Endothelial cell of hepatic sinusoid (primary cell): ENCODE data around the gene PSAT1.

Experiments
- in situ Hi-C: cut with HindIII; loops from 2 replicates; pipeline ENCODE4 v1.10.0; 2017; ENCODE audit warnings: low sequenced_read_pairs

The PSAT1 gene

DNA sequence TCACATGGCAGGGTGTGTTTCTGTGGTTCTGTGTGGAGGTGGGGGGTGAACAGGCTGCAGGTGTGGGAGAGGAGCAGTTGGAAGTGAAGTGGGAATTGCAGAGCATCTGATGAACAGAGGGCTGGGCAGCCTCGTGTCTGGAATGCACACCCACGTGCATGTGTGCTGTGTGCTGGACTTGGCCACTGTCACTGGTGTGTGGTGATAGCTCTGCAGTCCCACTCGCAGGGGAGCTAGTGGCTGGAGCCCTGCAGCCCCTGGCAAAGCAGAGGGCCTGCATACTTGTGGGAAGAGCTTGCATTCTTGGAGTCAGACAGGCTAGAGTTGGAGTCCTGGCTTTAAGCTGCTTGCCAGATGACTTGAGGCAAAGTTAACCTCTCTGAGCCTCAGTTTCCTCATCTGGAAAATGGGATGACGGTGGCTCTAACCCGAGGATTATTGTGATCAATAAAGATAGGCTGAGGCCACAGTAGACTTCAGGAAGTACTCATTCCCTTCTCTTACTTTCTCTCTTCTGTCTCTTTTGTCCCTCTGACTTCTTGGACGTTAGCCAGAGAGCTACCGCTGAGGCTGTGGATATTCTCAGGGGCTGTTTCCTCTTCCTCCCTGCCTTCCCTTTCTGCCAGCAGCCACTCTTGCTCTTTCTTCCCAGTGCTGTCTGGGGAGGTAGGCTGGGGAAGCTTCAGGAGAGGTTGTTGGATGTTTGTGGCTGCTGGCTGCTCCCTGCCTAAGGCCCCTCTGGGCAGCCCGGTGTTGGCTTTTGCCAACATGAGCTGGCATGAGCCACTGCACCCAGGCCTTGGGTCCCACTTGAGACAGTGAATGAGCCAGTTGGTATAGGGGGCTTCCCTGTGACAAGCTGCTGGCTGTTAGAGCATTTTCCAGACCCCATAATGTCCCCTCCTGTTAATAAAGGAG, 18.3 kb downstream of the PSAT1 start:
- in situ Hi-C loops: no loop called here

DNA sequence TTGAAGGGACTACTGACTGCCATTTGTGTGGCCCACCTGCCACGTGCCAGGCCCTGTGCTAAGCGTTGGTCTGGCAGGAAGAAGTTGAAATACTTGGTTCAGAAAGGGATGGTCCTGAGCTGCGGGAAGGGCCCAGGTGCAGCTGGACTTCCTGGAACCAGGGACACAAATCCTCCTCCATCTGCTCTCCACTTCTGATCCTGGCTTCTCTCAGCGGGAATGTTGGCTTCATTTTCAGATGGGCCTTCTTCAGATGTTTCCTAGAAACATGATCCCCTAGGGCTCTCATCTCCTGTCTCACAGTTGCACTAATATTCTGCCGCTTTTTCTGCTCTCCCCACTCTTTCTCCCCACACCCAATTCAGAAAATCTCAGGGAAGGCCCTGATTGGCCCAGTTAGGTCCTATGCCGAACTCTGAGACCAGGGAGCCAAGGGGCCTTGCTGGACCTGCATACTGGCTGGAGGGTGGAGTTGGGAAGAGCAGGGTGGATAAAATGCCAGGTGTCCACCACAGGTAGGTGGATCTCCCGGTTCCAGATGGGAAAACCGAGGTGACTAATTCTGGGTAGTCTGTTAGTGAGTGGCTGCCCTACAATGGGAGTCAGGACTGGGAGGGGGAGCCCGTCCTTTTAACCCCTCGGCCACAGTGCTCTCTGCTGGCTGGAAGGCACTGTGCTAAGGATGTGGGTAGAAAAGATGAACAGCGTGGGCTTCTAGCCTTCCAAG, 19.4 kb downstream of the PSAT1 start:
- in situ Hi-C loops: no loop called here

DNA sequence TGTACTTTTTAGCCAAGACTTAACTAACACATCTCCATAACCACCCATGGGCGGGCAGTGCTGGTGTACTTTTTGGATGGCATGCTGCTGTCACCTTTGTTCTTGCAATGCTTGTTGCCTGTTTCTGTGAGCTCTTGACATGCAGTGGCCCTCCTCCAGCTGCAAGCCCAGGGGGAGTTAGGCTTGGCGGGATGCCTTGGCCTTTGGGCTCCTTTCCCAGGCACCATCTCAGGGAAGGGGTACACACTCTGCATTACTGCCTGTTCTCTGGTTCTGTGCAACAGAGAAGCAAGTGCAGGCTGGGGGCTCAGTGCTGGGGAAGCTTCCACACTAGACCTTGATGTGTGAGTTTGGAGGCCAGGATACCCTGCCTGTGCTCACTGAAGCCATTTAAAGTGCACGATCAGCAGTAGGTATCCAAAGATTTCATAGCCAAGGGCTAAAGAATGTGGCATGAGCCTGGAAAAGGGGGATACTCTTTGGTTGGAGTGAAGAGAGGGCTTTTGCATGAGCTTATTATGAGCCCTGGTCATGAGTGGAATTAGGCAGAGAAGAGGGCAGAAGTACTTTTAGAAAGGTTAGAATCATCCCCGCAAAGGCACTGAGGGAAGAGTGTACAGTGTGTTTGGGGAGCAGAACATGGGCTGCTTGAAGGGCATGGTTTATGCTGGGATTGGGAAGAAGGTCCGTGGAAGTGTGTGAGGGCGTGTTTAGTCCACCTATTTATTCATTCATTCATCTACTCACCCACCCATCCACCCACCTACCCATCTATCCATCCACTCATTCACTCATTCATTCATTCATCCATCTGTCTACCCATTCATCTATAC, 22.5 kb downstream of the PSAT1 start:
- in situ Hi-C loops: no loop called here

DNA sequence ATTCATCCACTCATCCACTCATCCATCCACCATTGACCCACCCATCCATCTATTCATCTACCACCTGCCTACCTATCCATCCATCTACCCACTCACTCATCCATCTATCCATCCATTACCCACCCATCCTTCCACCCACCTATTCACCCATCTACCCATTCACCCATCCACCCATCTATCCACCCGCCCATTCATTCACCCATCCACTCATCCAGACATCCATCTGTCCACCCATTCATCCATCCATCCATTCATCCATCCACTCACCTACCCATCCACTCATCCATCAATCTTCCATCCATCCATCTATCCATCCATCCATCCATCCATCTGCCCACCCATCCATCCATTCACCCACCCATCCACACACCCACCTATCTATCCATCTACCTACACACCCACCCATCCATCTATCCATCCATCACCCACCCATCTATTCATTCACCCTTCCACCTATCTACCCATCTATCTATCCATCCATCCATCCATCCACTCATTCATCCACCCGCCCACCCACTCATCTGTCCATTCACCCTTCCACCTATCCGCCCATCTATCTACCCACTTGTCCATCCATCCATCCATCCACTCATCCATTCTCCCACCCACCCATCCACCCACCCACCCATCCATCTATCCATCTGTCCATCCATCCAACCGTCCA, 23.2 kb downstream of the PSAT1 start:
- in situ Hi-C loops: no loop called here

DNA sequence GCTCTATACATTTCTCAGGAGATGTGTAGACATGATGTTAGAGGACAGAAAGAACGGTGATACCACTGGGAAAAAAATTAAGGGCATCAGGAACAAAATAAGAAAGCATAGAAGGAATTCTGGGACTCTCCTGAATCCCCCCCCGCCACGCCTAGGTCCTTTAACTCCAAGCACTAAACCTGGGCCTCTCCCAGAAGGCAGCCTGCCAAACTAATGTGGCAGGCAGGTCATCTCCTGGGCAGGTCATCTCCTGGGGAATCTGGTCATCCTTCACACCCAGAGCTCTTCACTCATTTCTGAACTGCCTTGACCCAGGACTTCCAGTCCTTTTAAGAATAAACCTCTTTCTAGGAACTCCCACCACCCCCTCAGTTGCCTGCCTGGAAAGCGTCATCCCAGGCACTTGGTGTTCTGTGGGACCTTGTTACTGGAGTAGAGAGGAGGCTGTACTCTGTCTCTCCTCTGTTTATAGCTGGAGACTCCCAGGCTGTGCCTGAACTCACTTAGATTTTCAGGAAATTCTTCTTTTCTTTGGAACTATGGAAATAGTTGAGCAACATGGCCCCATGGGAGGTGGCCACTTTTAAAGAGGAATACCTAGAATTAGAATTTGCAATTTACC, 24.1 kb downstream of the PSAT1 start:
- in situ Hi-C loops: no loop called here

DNA sequence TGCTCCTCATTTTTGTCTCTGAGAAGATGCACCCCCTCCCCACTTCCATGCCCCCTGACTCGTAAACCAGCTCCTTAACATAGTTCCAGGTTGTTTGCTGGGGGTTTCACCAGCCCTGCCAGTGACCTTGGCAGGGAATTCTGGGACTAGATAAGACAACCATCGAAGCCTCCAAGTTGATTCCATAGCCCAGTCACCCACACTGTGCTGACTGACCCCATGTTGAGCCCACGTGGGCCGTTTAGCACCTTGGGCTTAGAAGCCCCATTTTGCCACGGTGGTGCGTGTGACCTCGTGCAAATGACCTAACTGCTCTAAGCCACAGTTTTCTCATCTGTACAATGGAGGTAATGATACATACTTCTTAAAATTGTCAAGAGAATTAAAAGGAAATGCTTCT, 24.6 kb downstream of the PSAT1 start:
- in situ Hi-C loops: no loop called here

DNA sequence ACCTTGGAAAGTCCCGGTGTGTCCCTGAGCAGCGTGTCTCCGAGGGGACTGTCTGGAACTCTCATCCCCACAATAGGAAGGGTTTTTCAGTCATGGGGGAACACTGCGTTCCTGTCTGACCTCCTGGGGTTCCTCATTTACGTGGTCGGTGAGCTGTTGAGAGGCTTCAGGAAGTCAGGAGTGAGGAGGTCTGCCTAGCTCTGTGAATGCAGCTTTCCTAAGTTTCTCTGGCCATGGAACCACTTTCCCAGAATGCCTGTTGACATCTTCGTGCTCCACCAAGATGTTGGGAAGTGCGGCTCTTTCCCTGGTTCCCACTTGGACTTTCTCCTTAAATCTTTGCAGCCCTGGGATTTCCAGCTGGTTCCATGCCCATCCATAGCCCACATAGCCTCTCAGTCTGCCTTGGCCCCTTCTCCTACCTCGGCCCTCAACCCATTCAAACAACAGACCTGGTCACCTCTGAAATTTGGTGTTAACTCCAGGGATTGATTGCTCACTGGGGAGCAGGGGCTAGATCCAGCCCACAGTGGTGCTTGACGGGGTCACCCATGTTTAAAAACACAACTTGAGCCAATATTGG, 27.2 kb downstream of the PSAT1 start:
- in situ Hi-C loops: no loop called here

DNA sequence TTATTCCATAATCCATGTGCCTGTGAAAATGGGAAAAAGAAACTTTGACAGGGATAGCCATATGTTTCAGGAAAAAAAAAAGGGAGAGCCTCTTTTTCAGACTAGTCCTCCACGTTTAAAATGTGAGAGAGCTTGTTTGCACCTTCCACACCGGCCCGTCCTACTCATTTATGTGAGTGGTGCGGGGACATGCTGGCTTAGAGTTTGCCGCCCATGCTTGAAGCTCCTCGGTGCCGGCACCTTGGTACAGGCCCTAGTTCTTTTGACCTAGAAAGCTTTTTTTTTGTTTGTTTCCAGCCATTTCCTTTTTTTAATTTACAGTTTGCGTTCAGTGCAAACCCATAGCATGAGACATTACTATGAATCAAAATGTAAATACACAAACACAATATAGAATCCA, 27.8 kb downstream of the PSAT1 start:
- in situ Hi-C loops: no loop called here

DNA sequence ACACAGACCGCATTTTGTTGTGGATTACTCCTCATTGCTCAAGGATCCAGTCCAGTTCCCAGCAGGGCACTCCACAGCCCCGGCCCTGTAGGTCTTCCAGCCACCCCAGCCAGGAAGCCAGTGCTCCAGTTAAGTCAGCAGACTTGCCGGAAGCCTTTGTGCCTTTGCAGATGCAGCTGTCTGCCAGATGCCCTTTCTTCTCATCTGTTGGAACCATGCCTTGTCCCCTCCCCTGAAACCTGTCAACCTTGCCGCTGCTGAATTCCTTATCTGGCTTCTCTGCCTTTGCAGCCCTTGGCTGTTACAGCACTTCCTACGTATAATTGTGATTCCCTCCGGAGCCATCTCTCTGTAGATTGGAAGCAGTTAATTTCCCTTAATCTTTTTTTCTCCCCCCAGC, 28.4 kb downstream of the PSAT1 start:
- in situ Hi-C loops: no loop called here

DNA sequence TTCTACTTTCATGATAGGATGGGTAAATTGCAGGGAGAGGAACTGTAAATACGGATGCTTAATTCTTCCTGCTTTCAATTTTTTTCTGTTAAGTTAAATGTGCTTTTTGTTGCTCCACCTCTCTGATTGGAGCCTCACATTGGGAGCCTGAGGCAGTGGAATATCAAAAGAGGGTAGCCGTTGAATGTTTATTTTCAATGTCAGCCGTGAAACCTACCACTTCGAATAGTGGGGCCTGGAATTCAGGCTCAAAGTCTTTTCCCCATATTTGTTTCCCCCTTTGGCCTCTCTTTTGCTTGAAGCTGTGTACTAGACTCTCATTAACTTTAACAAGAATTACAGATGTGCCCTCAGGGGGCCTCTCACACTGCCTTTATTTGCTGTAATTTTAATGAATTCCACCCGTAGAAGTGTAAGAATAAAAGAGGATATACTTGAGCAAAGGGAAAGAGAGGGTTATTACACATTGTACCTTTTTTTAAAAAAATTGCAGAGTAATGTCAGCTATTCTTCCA, 29.0 kb downstream of the PSAT1 start:
- in situ Hi-C loops: no loop called here

DNA sequence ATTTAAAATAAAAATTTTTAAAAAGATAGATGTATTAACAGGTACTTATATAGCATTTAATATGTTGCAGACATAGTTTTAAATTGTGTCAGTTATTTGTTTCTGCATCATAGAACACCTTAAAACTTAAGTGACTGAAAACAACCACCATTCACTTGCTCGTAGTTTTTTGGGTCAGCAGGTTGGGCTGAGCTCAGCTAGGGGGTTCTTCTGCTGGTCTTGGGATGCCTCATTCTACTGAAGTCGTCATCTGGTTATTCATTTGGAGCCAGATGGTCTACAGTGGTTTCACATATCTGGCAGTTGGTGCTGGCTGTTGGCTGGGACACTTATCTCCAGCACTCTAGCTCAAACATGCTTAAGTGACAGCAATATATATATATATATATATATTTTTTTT, 29.6 kb downstream of the PSAT1 start:
- in situ Hi-C loops: no loop called here

DNA sequence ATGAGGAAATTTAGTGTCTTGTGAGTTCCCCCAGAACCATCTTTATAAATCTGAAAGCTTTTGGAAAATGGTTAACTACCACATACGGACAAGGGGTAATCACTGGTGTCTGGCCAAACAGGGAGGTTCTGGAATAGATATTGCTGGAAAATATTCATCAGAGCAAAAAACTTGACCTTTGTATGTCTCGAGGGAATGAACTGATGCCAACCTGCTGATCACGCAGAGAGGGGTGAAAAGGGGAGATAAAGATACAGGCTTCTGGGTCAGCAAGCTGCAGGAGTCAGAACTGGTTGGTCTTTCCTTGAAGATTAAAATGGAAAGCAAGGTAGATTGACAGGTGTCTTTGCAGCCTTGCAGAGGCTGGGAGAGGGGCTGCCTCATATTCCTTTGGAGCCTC, 35.5 kb downstream of the PSAT1 start:
- in situ Hi-C loops: no loop called here

DNA sequence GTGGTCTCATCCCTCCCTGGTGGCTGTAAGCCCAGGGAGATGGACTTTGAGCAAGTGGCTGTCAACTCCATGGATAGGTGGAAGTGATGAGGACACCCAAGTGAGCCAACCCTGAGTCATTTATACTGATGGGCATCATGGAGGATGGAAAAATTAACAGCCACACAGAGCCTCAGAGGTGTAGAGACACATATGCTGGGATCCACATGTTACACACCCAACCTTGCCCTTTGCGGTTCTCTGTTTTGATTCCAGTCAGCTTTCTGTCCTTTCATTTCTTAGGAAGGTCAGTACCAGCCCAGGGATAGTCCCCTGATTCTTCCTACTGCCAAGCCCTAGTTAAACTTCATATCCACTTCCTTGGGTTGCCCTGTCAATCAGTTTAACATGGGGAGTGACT, 51.9 kb downstream of the PSAT1 start:
- in situ Hi-C loops: no loop called here

DNA sequence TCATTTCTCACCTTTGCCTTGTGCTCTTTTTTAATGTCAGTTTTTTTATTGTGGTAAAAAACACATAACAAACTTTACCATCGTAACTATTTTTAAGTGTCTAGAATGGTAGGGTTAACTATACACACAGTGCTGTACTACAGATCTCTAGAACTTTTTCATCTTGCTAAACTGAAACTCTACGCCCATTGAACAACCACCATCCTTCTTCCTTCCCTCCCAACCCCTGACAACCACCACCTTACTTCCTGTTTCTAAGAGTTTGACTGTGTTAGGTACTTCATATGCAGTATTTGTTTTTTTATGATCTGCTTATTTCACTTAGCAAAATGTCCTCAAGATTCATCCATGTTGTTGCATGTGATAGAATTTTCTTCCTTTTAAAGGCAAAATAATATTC, 54.9 kb downstream of the PSAT1 start:
- in situ Hi-C loops: no loop called here

DNA sequence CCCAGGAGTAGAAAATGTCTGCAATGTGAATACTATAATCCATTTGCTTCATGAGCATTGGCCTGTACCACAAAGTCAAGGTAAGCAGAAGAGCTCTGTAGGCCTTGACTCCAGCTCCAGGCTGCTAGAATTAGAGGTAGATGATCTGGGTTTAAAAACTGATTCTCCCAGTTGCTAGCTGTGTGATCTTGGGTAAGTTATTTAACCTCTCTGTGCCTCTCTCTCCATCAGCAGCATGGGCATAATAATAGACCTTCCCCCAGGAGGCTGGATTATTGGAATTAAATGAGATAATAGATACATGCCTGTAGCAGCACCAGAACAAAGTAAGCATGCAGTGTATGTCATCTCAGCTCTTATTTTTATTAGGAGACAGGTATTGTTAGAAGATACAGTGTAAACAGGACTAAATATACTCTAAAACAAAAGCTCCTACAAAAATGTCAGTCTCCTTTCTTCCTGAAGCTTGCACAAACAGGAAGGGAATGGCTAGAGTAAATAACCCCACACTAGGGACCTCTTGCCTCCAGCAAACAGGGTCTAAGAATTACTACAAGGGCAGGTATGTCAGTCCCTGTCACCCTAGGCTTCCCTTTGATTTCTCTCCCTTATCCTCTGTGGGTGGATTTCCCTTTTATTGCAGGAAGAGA, 57.5 kb downstream of the PSAT1 start:
- in situ Hi-C loops: no loop called here

DNA sequence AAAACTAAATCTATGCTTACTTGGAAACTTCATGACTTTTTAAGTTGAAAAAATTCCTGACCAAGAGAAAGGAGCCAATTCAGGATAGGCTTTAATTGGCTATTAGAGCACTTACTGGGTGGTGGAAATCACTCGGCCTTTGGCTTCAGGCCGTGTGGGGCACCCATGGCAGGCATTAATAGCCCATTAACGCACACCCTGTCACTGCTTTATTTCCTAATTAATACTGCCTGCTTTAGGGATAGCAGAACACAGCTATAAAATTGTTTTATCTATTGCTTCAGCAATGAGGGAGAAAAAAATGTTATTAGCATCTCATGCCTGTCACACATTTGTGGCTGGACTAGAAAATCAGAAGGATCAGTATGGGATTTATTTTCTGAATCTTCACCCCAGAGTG, 58.1 kb downstream of the PSAT1 start:
- in situ Hi-C loops: no loop called here

DNA sequence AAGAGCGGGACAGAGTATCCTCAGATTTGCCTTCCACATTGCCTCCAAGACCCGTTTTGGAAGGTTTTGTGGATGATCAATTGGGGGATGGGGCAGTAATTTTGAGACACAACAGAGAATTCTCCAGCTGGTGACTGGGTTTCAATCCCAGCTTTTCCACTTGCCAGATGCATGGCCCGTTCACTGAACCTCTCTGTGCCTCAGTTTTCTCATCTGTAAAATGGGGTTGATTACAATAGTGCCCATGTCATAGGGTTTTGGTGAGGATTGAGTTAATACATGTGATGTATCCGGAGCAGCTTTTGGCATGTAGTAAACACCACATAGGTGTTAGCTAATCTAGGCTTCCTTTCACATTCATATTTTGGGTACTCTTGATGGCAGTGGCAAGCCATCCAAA, 59.7 kb downstream of the PSAT1 start:
- in situ Hi-C loops: no loop called here

DNA sequence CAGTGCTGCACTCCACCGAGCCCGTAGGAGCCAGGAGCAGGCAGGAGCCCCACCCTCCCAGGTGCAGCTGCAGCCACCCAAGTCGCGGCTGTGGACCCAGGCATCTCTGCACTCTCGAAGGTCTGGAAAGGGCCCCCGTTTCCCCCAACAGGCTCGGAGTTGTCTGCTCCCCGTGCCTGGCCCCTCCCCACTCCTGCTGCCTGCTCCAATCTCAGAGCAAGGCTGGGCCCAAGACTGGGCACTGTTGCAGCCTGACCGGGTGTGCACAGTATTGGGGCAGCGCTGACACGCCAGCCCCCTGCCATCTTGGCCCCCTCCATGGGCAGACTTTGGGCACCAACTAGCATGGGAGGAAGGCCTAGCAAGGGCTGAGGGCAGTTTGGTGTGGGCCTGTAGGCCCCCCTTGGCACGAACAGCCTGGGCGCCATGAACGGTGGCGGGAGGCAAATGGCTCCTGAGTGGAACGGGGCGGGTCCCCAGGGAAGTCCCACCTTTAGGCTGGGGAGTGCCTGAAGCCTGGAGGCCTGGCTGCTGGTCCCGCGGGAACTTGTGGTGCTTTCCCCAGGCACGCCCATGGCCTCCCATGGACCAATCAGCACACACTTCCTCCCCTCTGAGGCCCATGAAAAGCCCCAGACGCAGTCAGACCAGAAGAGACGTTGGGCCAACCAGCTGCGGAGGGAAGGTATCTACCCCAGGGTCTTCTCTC, 60.4 kb downstream of the PSAT1 start:
- in situ Hi-C loops: no loop called here
